IMR-90 (cell line): ENCODE measurements around the gene YKT6.

Source experiments
- CEBPB ChIP-seq: IDR thresholded peaks from 2 replicates; pipeline ENCODE4 v1.6.1; 2012; ENCODE audit warnings: low read depth, low read length, improper control_type of control experiment
- POLR2A ChIP-seq: IDR thresholded peaks from 2 replicates; pipeline ENCODE4 v1.6.1; 2012; ENCODE audit warnings: mild to moderate bottlenecking, low read depth, low read length
- SMC3 ChIP-seq: fragments of 150-350 bp; IDR thresholded peaks from 2 replicates; pipeline ENCODE4 v1.6.1; 2016; ENCODE audit warnings: low read depth, mild to moderate bottlenecking, antibody characterized with exemption, low read length, moderate library complexity

DNA sequence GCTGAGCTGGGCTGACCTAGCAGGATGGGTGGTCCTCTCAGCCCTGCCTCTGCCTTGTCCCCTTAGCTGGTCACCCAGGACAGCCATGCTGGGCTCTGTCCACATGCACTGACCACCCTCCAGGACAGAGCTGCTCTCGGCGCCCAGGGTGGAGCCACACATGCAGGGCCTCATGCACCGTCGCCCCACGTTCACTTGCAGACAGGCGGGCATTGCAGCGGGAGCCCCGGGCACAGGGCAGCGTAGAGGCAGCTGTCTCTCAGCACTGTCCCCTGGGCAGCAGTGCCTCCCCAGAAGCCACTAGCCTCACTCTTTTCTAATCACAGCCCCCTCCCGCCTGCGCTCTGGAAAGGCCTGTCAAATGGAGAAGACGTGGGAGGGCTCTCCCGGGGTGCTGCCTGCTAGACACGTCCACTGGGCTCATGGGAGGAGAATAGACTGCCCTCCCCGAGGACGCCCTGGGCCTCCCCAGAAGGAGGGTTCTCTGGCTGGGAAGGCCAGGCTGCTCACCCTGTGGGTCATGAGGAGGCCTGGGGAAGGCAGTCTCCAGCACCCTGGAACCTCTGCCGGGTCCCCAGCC, 37.4 kb downstream of the YKT6 start:
- TF ChIP-seq CEBPB (no peak), SMC3 (no peak), POLR2A (no peak)
